SIG-M5 (cell line): ENCODE results near the gene CAPN5.

ENCODE experiments used
- DNase-seq: peaks from one replicate; lab custom pipeline; 2025; lab: John Stamatoyannopoulos, UW

CAPN5 gene

GRCh38 chr11:77175021-77175842 lies 108.5 kb downstream of the CAPN5 start:
- DNase-seq = no peak
